Right lobe of liver (tissue), 4 donors: ENCODE data around the gene COL11A2.

Source experiments
- CTCF ChIP-seq, 4 donors: fragments of 200-600 bp in 3 of 4; fragments of 450-650 bp in 1 of 4; IDR thresholded peaks; one replicate each; pipeline versions ENCODE4 v1.5.1 to v1.8.0; 2016 to 2022; ENCODE audit warnings: antibody characterized with exemption in 4 of 4, mild to moderate bottlenecking in 2 of 4
- POLR2A ChIP-seq: fragments of 450-650 bp; IDR thresholded peaks from one replicate; pipeline ENCODE4 v1.6.1; 2017; ENCODE audit warnings: antibody characterized with exemption, mild to moderate bottlenecking
- donor health status: DM: no; HTN: no; CAD: no.
- donor health status: DM: no; HTN: no; CAD: no.
- donor health status: DM: no; HTN: yes; CAD: no.

GRCh38 chr6:33211666-33212422, 19.6 kb upstream of the COL11A2 start:
- TF ChIP-seq POLR2A (no peak), CTCF (IDR thresholded peaks at IDR 0.05) (no peak)
